Trophoblast cell (in vitro differentiated cells and primary cell): Measurements from ENCODE around the gene TEAD4.

Source experiments
- DNase-seq, 2 donors: peaks; one replicate each; pipeline ENCODE4 v3.0.0-alpha.2; 2016
- H2AFZ ChIP-seq: 2 replicates; pipeline ENCODE4 v1.6.1; 2013; ENCODE audit warnings: low read length, moderate library complexity, mild to moderate bottlenecking; ENCODE audit not compliant: insufficient read depth, poor library complexity
- H2AK5ac ChIP-seq: 2 replicates; pipeline ENCODE4 v1.6.1; 2013; ENCODE audit warnings: mild to moderate bottlenecking, low read length
- H2BK120ac ChIP-seq: 2 replicates; pipeline ENCODE4 v1.6.1; 2013; ENCODE audit warnings: low read length, mild to moderate bottlenecking, moderate library complexity; ENCODE audit not compliant: insufficient read depth, poor library complexity
- H2BK12ac ChIP-seq: 2 replicates; pipeline ENCODE4 v1.6.1; 2013; ENCODE audit warnings: mild to moderate bottlenecking, low read length, moderate library complexity
- H2BK5ac ChIP-seq: 2 replicates; pipeline ENCODE4 v1.6.1; 2013; ENCODE audit warnings: low read length, low read depth, moderate library complexity, mild to moderate bottlenecking; ENCODE audit not compliant: poor library complexity
- H3K14ac ChIP-seq: 2 replicates; pipeline ENCODE4 v1.6.1; 2013; ENCODE audit warnings: mild to moderate bottlenecking, low read length
- H3K18ac ChIP-seq: 2 replicates; pipeline ENCODE4 v1.6.1; 2013; ENCODE audit warnings: mild to moderate bottlenecking, low read length
- H3K23ac ChIP-seq: 2 replicates; pipeline ENCODE4 v1.6.1; 2013; ENCODE audit warnings: low read length
- H3K27ac ChIP-seq: 2 replicates; pipeline ENCODE4 v1.5.1; 2013; ENCODE audit warnings: low read depth, mild to moderate bottlenecking, inconsistent platforms, low read length, moderate library complexity
- H3K27me3 ChIP-seq: 2 replicates; pipeline ENCODE4 v1.6.1; 2013; ENCODE audit warnings: inconsistent platforms, mild to moderate bottlenecking, low read length, moderate library complexity; ENCODE audit not compliant: insufficient read depth
- H3K36me3 ChIP-seq, 2 experiments: 1 replicate in 1 of 2; 2 replicates in 1 of 2; pipeline ENCODE4 v1.6.1; 2013; ENCODE audit warnings: low read length in 2 of 2, mild to moderate bottlenecking in 2 of 2, moderate library complexity in 1 of 2; ENCODE audit not compliant: insufficient read depth in 2 of 2, control insufficient read depth in 1 of 2
- H3K4ac ChIP-seq: 2 replicates; pipeline ENCODE4 v1.6.1; 2013; ENCODE audit warnings: low read depth, mild to moderate bottlenecking, low read length, moderate library complexity
- H3K4me1 ChIP-seq, 2 experiments: 1 replicate in 1 of 2; 2 replicates in 1 of 2; pipeline ENCODE4 v1.6.1; 2013; ENCODE audit warnings: low read length in 2 of 2, mild to moderate bottlenecking in 2 of 2, moderate library complexity in 1 of 2; ENCODE audit not compliant: insufficient read depth in 2 of 2, control insufficient read depth in 1 of 2
- H3K4me2 ChIP-seq: 2 replicates; pipeline ENCODE4 v1.6.1; 2013; ENCODE audit warnings: inconsistent platforms, mild to moderate bottlenecking, low read length, moderate library complexity
- H3K4me3 ChIP-seq: 2 replicates; pipeline ENCODE4 v1.5.1; 2013; ENCODE audit warnings: mild to moderate bottlenecking, low read depth, low read length, inconsistent platforms
- H3K79me1 ChIP-seq: one replicate; pipeline ENCODE4 v1.6.1; 2013; ENCODE audit warnings: low read length
- H3K79me2 ChIP-seq: 2 replicates; pipeline ENCODE4 v1.6.1; 2013; ENCODE audit warnings: low read length, mild to moderate bottlenecking; ENCODE audit not compliant: control insufficient read depth, insufficient read depth, poor library complexity
- H3K9ac ChIP-seq: 2 replicates; pipeline ENCODE4 v1.6.1; 2013; ENCODE audit warnings: mild to moderate bottlenecking, low read length
- H3K9me3 ChIP-seq: 2 replicates; pipeline ENCODE4 v1.6.1; 2013; ENCODE audit warnings: low read depth, mild to moderate bottlenecking, control low read depth, inconsistent platforms, low read length; ENCODE audit not compliant: insufficient read depth
- H4K12ac ChIP-seq: 2 replicates; pipeline ENCODE4 v1.6.1; 2013; ENCODE audit warnings: low read depth, mild to moderate bottlenecking, low read length, moderate library complexity
- H4K8ac ChIP-seq: 2 replicates; pipeline ENCODE4 v1.6.1; 2013; ENCODE audit warnings: low read depth, mild to moderate bottlenecking, low read length, moderate library complexity
- H4K91ac ChIP-seq: one replicate; pipeline ENCODE4 v1.6.1; 2013; ENCODE audit warnings: low read depth, mild to moderate bottlenecking, low read length, moderate library complexity
- WGBS: extraction: QIAGEN DNeasy Blood & Tissue Kit; methylation state at CpG from one replicate; pipeline ENCODE4 v1.1.7; 2013; ENCODE audit warnings: missing lambda C conversion rate; ENCODE audit not compliant: insufficient read length, insufficient coverage; ENCODE audit errors: extremely low coverage; 5-methylcytosine and 5-hydroxymethylcytosine counted together

Gene TEAD4

DNA sequence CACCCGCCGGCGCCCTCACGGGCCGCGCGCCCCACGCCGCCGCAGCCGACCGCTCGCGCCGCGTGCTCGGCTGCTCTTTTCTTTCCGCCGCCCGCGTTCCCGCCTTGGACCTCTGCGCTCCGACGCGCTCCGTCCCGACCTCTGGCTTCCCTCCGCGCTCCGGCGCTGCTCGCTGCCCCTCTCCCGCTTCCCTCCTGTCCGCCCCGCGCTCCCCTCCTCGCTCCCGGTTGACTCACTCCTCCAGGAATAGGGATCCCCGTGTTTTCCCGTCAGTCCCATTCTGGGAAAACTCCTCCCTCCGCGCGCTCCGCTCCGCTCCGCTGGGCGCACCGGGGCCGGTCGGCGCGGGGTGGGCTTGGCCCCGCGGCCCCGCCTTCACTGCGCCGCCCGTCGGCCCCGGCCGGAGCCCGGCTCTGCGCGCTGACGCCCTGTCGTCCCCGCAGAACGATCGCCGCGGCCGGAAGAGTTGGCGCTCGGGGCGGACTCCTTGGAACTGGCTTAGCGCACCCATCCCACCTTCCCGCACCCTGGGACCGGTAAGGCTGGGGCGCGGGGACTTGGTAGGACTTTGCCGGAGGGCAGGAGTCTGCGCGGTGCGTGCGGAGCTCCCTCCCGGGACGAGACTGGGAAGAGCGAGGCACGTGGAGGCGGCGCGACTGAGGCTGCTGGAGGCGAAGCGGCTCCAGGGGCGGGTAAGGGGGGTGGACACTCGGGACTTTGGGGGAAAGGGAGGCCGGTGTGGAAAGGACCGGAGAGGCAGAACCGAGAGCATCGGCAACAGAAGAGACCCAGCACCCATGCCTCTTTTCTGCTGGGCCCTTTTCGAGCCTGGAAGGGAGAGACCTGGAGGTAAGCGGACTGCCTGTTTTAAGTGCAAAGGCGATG lies 550 bp downstream of the TEAD4 start:
- peaks cover 23% of the 10 kb centered on the region for H3K79me1 ChIP-seq
- no peaks in the 10 kb centered on the region for H3K9me3 ChIP-seq
- peak overlapping the region; percentile 82 for H3K4me3 ChIP-seq
- WGBS, result no CpG with 5 or more reads among the region's 104 CpGs
- peak overlapping the region; percentile 79 for H4K12ac ChIP-seq
- peak overlapping the region; percentile 93 for H3K14ac ChIP-seq
- peak in 1 of 2 donors; percentile 59 for DNase-seq
- H2AFZ ChIP-seq, result peak overlapping the region; percentile 84
- peak overlapping the region; percentile 91 for H2BK5ac ChIP-seq
- peak overlapping the region; percentile 78 for H2BK12ac ChIP-seq
- H2BK120ac ChIP-seq, result peak overlapping the region; percentile 93
- peaks cover 33 to 34% of the 10 kb centered on the region in 2 experiments for H3K4me1 ChIP-seq
- H3K18ac ChIP-seq, result peak overlapping the region; percentile 90
- no peak overlapping the region for H3K23ac ChIP-seq
- H3K9ac ChIP-seq, result peak overlapping the region; percentile 88
- peak overlapping the region; percentile 71 for H2AK5ac ChIP-seq
- peak overlapping the region; percentile 78 for H3K4ac ChIP-seq
- peaks cover 2 to 3% of the 10 kb centered on the region in 2 experiments for H3K36me3 ChIP-seq
- H3K4me2 ChIP-seq, result peak overlapping the region; percentile 64
- peak overlapping the region; percentile 99 for H3K27ac ChIP-seq
- H3K79me2 ChIP-seq, result peaks cover 20% of the 10 kb centered on the region
- peak overlapping the region; percentile 94 for H4K91ac ChIP-seq
- H4K8ac ChIP-seq, result peak overlapping the region; percentile 86
- H3K27me3 ChIP-seq, result no peaks in the 10 kb centered on the region

GRCh38 chr12:2960390-2960956 lies 1.3 kb downstream of the TEAD4 start:
- H3K4me2 ChIP-seq, result peak overlapping the region; percentile 64

GRCh38 chr12:2960996-2961616 lies 1.9 kb downstream of the TEAD4 start:
- no peak for DNase-seq
- peak overlapping the region; percentile 64 for H3K4me2 ChIP-seq
- no CpG with 5 or more reads among the region's 10 CpGs for WGBS
- H3K4ac ChIP-seq, result no peak overlapping the region
- no peak overlapping the region for H3K9ac ChIP-seq
- H3K79me1 ChIP-seq, result peaks cover 23% of the 10 kb centered on the region
- no peak overlapping the region for H4K91ac ChIP-seq
- H3K18ac ChIP-seq, result peak overlapping the region; percentile 26
- H2AK5ac ChIP-seq, result no peak overlapping the region
- H2BK5ac ChIP-seq, result no peak overlapping the region
- no peak overlapping the region for H2BK120ac ChIP-seq
- peaks cover 33 to 34% of the 10 kb centered on the region in 2 experiments for H3K4me1 ChIP-seq
- H4K12ac ChIP-seq, result no peak overlapping the region
- peaks cover 3% of the 10 kb centered on the region in 2 experiments for H3K36me3 ChIP-seq
- no peak overlapping the region for H2BK12ac ChIP-seq
- H4K8ac ChIP-seq, result no peak overlapping the region
- H3K14ac ChIP-seq, result no peak overlapping the region
- H3K23ac ChIP-seq, result no peak overlapping the region
- H3K79me2 ChIP-seq, result peaks cover 22% of the 10 kb centered on the region
- H3K27ac ChIP-seq, result peak overlapping the region; percentile 23
- H3K4me3 ChIP-seq, result no peak overlapping the region
- H3K9me3 ChIP-seq, result no peaks in the 10 kb centered on the region
- H3K27me3 ChIP-seq, result no peaks in the 10 kb centered on the region
- no peak overlapping the region for H2AFZ ChIP-seq

More at GRCh38 chr12:2960390-2960956, 1.3 kb downstream of the TEAD4 start:
- Histone ChIP-seq H2AFZ (no peak overlapping the region), H2BK12ac (no peak overlapping the region), H3K4me1 (peaks cover 33 to 34% of the 10 kb centered on the region in 2 experiments), H3K4me3 (peak overlapping the region; percentile 82), H3K4ac (no peak overlapping the region), H3K18ac (no peak overlapping the region), H3K27me3 (no peaks in the 10 kb centered on the region), H4K8ac (no peak overlapping the region), H3K23ac (no peak overlapping the region), H3K27ac (peak overlapping the region; percentile 29), H2AK5ac (no peak overlapping the region), H3K36me3 (peaks cover 3% of the 10 kb centered on the region in 2 experiments), H3K79me2 (peaks cover 21% of the 10 kb centered on the region), H3K9me3 (no peaks in the 10 kb centered on the region), H3K14ac (peak overlapping the region; percentile 29), H3K9ac (no peak overlapping the region), H3K79me1 (peaks cover 23% of the 10 kb centered on the region), H2BK5ac (peak overlapping the region; percentile 13), H4K12ac (no peak overlapping the region), H2BK120ac (peak overlapping the region; percentile 93), H4K91ac (peak overlapping the region; percentile 94)
- DNase-seq, result peak in 1 of 2 donors; percentile 17
- no CpG with 5 or more reads among the region's 18 CpGs for WGBS

DNA sequence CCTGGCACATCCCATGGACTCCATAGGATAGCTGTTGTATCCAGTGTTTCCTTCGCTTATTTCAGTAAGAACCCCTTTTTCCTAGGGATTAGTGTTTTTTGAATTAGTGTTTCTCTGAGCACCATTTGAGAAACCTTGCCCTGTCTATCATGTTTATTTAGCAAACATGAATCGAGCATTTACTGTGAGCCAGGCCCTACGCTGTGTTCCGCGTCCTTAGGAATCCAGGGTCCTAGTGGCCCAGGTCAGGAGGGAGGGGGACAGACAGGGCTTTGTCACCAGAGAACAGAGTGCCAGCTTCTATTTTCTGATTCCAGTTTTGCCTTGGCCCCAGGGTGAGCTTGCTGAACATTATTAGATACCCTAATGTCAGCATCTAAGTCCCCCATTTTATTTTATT lies 2.5 kb downstream of the TEAD4 start:
- Histone ChIP-seq H3K27ac (no peak overlapping the region), H3K79me2 (peaks cover 22% of the 10 kb centered on the region), H2BK12ac (no peak overlapping the region), H3K9ac (no peak overlapping the region), H3K79me1 (peaks cover 23% of the 10 kb centered on the region), H3K36me3 (peaks cover 3% of the 10 kb centered on the region in 2 experiments), H3K27me3 (no peaks in the 10 kb centered on the region), H2BK5ac (no peak overlapping the region), H4K12ac (no peak overlapping the region), H3K14ac (no peak overlapping the region), H2AK5ac (no peak overlapping the region), H4K91ac (no peak overlapping the region), H3K23ac (no peak overlapping the region), H2BK120ac (no peak overlapping the region), H3K4ac (peak overlapping the region; percentile 55), H3K4me2 (peak overlapping the region; percentile 64), H4K8ac (no peak overlapping the region), H3K9me3 (no peaks in the 10 kb centered on the region), H3K4me1 (peaks cover 33 to 34% of the 10 kb centered on the region in 2 experiments), H2AFZ (no peak overlapping the region), H3K4me3 (no peak overlapping the region), H3K18ac (no peak overlapping the region)
- DNase-seq, result no peak
- no CpG with 5 or more reads among the region's 5 CpGs for WGBS
